Measurements from ENCODE around the gene HOOK2.
A peak's percentile ranks its signal among the peaks of the same experiment; 100 is the strongest.
"Not testable (repeated sequence)": the region's sequence is repeated elsewhere in the genome, so short reads cannot be mapped to it uniquely, and the experiment has no call there.

Gene HOOK2

DNA sequence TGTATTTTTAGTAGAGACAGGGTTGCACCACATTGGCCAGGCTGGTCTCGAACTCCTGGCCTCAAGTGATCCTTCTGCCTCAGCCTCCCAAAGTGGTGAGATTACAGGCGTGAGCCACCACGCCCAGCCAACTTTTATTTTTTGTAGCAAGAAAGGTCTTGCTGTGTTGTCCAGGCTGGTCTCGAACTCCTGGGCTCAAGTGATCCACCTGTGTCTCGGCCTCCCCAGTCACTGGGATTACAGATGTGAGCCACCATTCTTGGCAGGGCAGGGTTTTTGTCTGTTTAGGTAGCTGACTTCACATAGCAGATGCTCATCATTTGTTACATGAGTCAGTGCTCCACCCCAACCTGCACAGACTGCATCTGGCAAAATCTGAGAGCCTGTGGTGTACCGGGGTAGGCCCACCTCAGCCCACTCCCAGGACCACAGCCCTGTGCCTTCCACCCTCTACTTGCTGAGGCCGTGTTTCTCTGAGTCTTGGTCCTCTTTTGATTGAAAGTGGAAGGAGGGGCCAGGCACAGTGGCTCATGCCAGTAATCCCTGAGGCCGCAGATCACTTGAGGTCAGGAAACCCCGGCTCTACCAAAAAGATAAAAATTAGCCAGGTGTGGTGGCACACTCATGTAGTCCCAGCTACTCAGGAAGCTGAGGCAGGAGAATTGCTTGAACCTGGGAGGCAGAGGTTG is 47.5 kb downstream of the HOOK2 start:
- DNase-seq (ENCODE audit: low read depth, low spot score): no peak
- Histone ChIP-seq H3K36me3 (ENCODE audit: insufficient read depth, low read length) (peaks cover 45% of the 10 kb centered on the region), H3K9ac (ENCODE audit: insufficient read length) (no peak overlapping the region), H3K27ac (no peak overlapping the region), H3K9me3 (ENCODE audit: low read depth, low read length) (no peaks in the 10 kb centered on the region), H3K4me3 (no peak overlapping the region)
- TF ChIP-seq POLR2AphosphoS5 (IDR thresholded peaks at IDR 0.05; ENCODE audit: borderline replicate concordance, low read depth, low read length): peak; percentile 29; the same call in 1 of the 2 replicates
- TF ChIP-seq FOXP2 (optimal IDR thresholded peaks at IDR 0.05; ENCODE audit: control extremely low read depth, extremely low read length, insufficient read depth): no peak

- DNase-seq (ENCODE audit: low read depth, low spot score): no peak
- Histone ChIP-seq H3K36me3 (ENCODE audit: insufficient read depth, low read length) (peaks cover 39% of the 10 kb centered on the region), H3K4me3 (no peak overlapping the region), H3K9me3 (ENCODE audit: low read depth, low read length) (no peaks in the 10 kb centered on the region), H3K27ac (peak overlapping the region; percentile 70; the same call in 1 of the 2 replicates), H3K9ac (ENCODE audit: insufficient read length) (no peak overlapping the region)
- TF ChIP-seq FOXP2 (optimal IDR thresholded peaks at IDR 0.05; ENCODE audit: control extremely low read depth, extremely low read length, insufficient read depth) (no peak), POLR2AphosphoS5 (IDR thresholded peaks at IDR 0.05; ENCODE audit: borderline replicate concordance, low read depth, low read length) (no peak), EZH2 (IDR thresholded peaks at IDR 0.05) (no peak)
Measured at GRCh38 chr19:12726988-12727316, 48.4 kb downstream of the HOOK2 start.

GRCh38 chr19:12725612-12726011 is 49.7 kb downstream of the HOOK2 start:
- H3K36me3 ChIP-seq (ENCODE audit: insufficient read depth, low read length): peaks cover 30% of the 10 kb centered on the region
- not testable (repeated sequence) for H3K9ac ChIP-seq (ENCODE audit: insufficient read length); H3K27ac ChIP-seq; H3K4me3 ChIP-seq; H3K9me3 ChIP-seq (ENCODE audit: low read depth, low read length); DNase-seq (ENCODE audit: low read depth, low spot score)

- Histone ChIP-seq H3K4me3 (peak within 1 kb of the TSS; percentile 97), H3K9ac (ENCODE audit: insufficient read length) (peak within 1 kb of the TSS; percentile 100), H3K36me3 (ENCODE audit: insufficient read depth, low read length) (peaks cover 27% of the 10 kb centered on the region), H3K9me3 (ENCODE audit: low read depth, low read length) (no peaks in the 10 kb centered on the region), H3K27ac (peak within 1 kb of the TSS; percentile 92)
- peak; percentile 90 for TF ChIP-seq POLR2AphosphoS5 (IDR thresholded peaks at IDR 0.05; ENCODE audit: borderline replicate concordance, low read depth, low read length)
- no peak for TF ChIP-seq EZH2 (IDR thresholded peaks at IDR 0.05)
- DNase-seq (ENCODE audit: low read depth, low spot score): no peak
Measured at GRCh38 chr19:12723641-12724426, 51.5 kb downstream of the HOOK2 start, which contains the start of gene TNPO2. TNPO2 (minus strand) TSS chr19:12723932; CDS start chr19:12720977, 2,955 bp downstream.

DNA sequence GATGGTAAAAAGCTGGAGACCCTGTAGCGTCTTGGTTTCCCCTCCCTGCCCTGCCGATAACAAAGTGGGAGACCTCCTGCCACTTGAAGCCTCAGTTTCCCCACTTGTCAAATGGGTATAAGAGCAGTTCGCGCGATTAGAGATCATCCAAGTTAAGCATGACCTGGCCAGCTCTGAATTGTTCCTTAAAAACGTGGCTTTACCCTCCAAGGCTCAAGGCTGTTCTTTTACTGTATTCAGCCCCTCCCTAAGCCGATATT is 52.0 kb downstream of the HOOK2 start:
- Histone ChIP-seq H3K9ac (ENCODE audit: insufficient read length) (peak overlapping the region; percentile 100), H3K4me3 (peak overlapping the region; percentile 97), H3K27ac (peak overlapping the region; percentile 92), H3K36me3 (ENCODE audit: insufficient read depth, low read length) (peaks cover 29% of the 10 kb centered on the region), H3K9me3 (ENCODE audit: low read depth, low read length) (no peaks in the 10 kb centered on the region)
- TF ChIP-seq EZH2 (IDR thresholded peaks at IDR 0.05) (no peak), POLR2AphosphoS5 (IDR thresholded peaks at IDR 0.05; ENCODE audit: borderline replicate concordance, low read depth, low read length) (no peak), FOXP2 (optimal IDR thresholded peaks at IDR 0.05; ENCODE audit: control extremely low read depth, extremely low read length, insufficient read depth) (no peak)
- DNase-seq (ENCODE audit: low read depth, low spot score): no peak

DNA sequence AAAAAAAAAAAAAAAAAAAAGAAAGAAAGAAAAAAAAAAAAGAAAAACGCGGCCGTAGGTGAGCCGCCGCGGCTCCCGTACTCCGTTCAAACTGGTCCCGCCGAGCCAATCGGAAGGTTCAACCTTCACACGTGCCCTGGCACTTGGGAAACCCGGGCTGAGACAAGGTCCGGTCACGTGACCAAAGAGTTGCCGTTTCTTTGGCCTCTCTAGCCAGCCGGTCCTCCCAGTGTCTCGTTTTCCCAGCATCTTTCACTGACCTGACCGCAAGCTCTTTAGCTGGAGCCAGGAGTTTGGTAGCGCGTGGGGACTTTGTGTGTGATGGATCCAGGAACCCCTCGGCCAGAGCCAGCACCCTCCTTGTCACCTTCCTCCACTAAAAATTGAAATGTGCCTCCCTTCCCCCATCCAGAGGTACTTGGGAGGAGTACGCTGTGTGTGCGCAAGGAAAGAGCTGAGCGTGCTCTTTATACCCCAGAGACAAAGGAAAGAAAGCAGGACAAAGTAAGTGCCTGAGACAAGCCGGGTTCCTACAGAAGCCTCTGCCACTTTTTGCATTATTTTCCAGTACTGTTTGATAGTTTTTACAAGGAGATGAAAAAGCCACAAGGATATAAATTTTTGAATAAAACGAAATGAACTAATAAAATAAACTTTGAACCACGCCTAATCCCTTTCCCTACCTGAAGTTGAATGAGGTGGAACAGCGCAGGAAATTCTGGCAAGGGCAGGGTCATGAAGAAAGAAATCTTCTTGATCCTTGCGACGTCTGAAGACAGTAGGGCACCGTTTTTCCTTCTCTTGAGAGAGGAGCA is 52.6 kb downstream of the HOOK2 start:
- Histone ChIP-seq H3K36me3 (ENCODE audit: insufficient read depth, low read length) (peaks cover 29% of the 10 kb centered on the region), H3K9me3 (ENCODE audit: low read depth, low read length) (no peaks in the 10 kb centered on the region), H3K9ac (ENCODE audit: insufficient read length) (peak overlapping the region; percentile 100), H3K4me3 (peak overlapping the region; percentile 97), H3K27ac (peak overlapping the region; percentile 92)
- TF ChIP-seq FOXP2 (optimal IDR thresholded peaks at IDR 0.05; ENCODE audit: control extremely low read depth, extremely low read length, insufficient read depth): no peak
- TF ChIP-seq EZH2 (IDR thresholded peaks at IDR 0.05): no peak
- TF ChIP-seq POLR2AphosphoS5 (IDR thresholded peaks at IDR 0.05; ENCODE audit: borderline replicate concordance, low read depth, low read length): peak; percentile 91
- peak; percentile 97 for DNase-seq (ENCODE audit: low read depth, low spot score)

GRCh38 chr19:12721656-12722565 is 53.4 kb downstream of the HOOK2 start:
- Histone ChIP-seq H3K9me3 (ENCODE audit: low read depth, low read length) (no peaks in the 10 kb centered on the region), H3K4me3 (peak overlapping the region; percentile 97), H3K27ac (peak overlapping the region; percentile 92), H3K36me3 (ENCODE audit: insufficient read depth, low read length) (peaks cover 35% of the 10 kb centered on the region), H3K9ac (ENCODE audit: insufficient read length) (peak overlapping the region; percentile 100)
- no peak for TF ChIP-seq EZH2 (IDR thresholded peaks at IDR 0.05)
- peak; percentile 48; the same call in 1 of the 2 replicates for TF ChIP-seq POLR2AphosphoS5 (IDR thresholded peaks at IDR 0.05; ENCODE audit: borderline replicate concordance, low read depth, low read length)
- TF ChIP-seq FOXP2 (optimal IDR thresholded peaks at IDR 0.05; ENCODE audit: control extremely low read depth, extremely low read length, insufficient read depth): no peak
- DNase-seq (ENCODE audit: low read depth, low spot score): no peak
